T-helper 2 cell treated with Interferon-gamma antibody and Interleukin-4, amounts not matched to agents 100 ng/mL and 5 ng/mL, for 36 hours (primary cell): ENCODE results near the gene TGFBR2. TPM values are rescaled to one million over a fixed set of nuclear protein-coding genes. Genes with fewer than 3 reads are reported as not detected.

ENCODE experiments used
- intact Hi-C: fragments of 100-400 bp; cut with micrococcal nuclease; formaldehyde crosslinking; loops from one replicate; pipeline ENCODE4 v1.15.1; 2023
- total RNA-seq: library from RNA; stranded (reverse); gene quantifications from 2 replicates; pipeline ENCODE4 v1.2.3, GENCODE V29; 2022

Gene TGFBR2
- total RNA-seq, 1 donor from 2014 or later = 44.2 TPM

GRCh38 chr3:30686176-30686575 lies 79.8 kb downstream of the TGFBR2 start:
- intact Hi-C loops = no loop called here

GRCh38 chr3:30686799-30687198 lies 80.4 kb downstream of the TGFBR2 start:
- intact Hi-C loops = no loop called here

- intact Hi-C loops = no loop called here
Observed at GRCh38 chr3:30687930-30688570, 81.6 kb downstream of the TGFBR2 start.

- intact Hi-C loops = no loop called here
Observed at GRCh38 chr3:30688776-30689641, 82.6 kb downstream of the TGFBR2 start.

GRCh38 chr3:30690199-30690598 lies 83.8 kb downstream of the TGFBR2 start:
- intact Hi-C loops = loop anchor here (5.0 to 10.0 kb wide), 3 partner anchors 165 to 493 kb away; no protein-coding TSS in a partner anchor

- intact Hi-C loops = loop anchor here (5.0 to 10.0 kb wide), 3 partner anchors 167 to 494 kb away; no protein-coding TSS in a partner anchor
Observed at GRCh38 chr3:30691249-30691880, 85.0 kb downstream of the TGFBR2 start.

- intact Hi-C loops = loop anchor here (2.0 to 10.0 kb wide), 4 partner anchors 167 to 649 kb away; no protein-coding TSS in a partner anchor
Observed at GRCh38 chr3:30691944-30692343, 85.5 kb downstream of the TGFBR2 start.

GRCh38 chr3:30692498-30693130 lies 86.2 kb downstream of the TGFBR2 start:
- intact Hi-C loops = loop anchor here (1.0 to 10.0 kb wide), 7 partner anchors 168 to 679 kb away; no protein-coding TSS in a partner anchor

GRCh38 chr3:30693470-30694120 lies 87.2 kb downstream of the TGFBR2 start:
- intact Hi-C loops = loop anchor here (1.0 to 10.0 kb wide), 7 partner anchors 169 to 680 kb away; no protein-coding TSS in a partner anchor

- intact Hi-C loops = loop anchor here (5.0 to 10.0 kb wide), 3 partner anchors 169 to 497 kb away; no protein-coding TSS in a partner anchor
Observed at GRCh38 chr3:30694148-30694547, 87.7 kb downstream of the TGFBR2 start.

GRCh38 chr3:30694668-30695067 lies 88.3 kb downstream of the TGFBR2 start:
- intact Hi-C loops = loop anchor here (5.0 to 10.0 kb wide), 3 partner anchors 170 to 497 kb away; no protein-coding TSS in a partner anchor

GRCh38 chr3:30695302-30696061 lies 89.1 kb downstream of the TGFBR2 start:
- intact Hi-C loops = loop anchor here (10.0 kb wide), 2 partner anchors 171 to 341 kb away; no protein-coding TSS in a partner anchor

- intact Hi-C loops = loop anchor here (10.0 kb wide), 2 partner anchors 172 to 342 kb away; no protein-coding TSS in a partner anchor
Observed at GRCh38 chr3:30696403-30696819, 90.0 kb downstream of the TGFBR2 start.

GRCh38 chr3:30696896-30697295 lies 90.5 kb downstream of the TGFBR2 start:
- intact Hi-C loops = loop anchor here (10.0 kb wide), 2 partner anchors 172 to 342 kb away; no protein-coding TSS in a partner anchor

GRCh38 chr3:30698549-30698948 lies 92.1 kb downstream of the TGFBR2 start:
- intact Hi-C loops = loop anchor here (10.0 kb wide), 2 partner anchors 174 to 344 kb away; no protein-coding TSS in a partner anchor

GRCh38 chr3:30699927-30700326 lies 93.5 kb downstream of the TGFBR2 start:
- intact Hi-C loops = loop anchor here (10.0 kb wide), 2 partner anchors 175 to 345 kb away; no protein-coding TSS in a partner anchor

- intact Hi-C loops = no loop called here
Observed at GRCh38 chr3:30700702-30701321, 94.4 kb downstream of the TGFBR2 start.

GRCh38 chr3:30702038-30702827 lies 95.8 kb downstream of the TGFBR2 start:
- intact Hi-C loops = no loop called here
